ENCODE results near the gene TMEM131.

The TMEM131 gene

GRCh38 chr2:98037206-98037605 lies 41.5 kb upstream of the TMEM131 start:
- no peak for DNase-seq (ENCODE audit: low spot score)
- ChIA-PET CTCF (interaction anchor here (0.6 to 1.1 kb wide), 2 partner anchors 11 to 141 kb away, joined by 3 to 5 read pairs; no protein-coding TSS in a partner anchor), POLR2A (ENCODE audit: low non-redundant PET) (no interaction called here)
- no peak for TF ChIP-seq CTCF (conservative IDR thresholded peaks at IDR 0.05; ENCODE audit: low read depth)
- no peak overlapping the region for H3K27ac ChIP-seq

GRCh38 chr2:98036349-98037000 lies 40.7 kb upstream of the TMEM131 start:
- CTCF ChIA-PET: interaction anchor here (0.6 to 1.1 kb wide), 2 partner anchors 11 to 142 kb away, joined by 3 to 5 read pairs; no protein-coding TSS in a partner anchor
- H3K27ac ChIP-seq: no peak overlapping the region
- no peak for DNase-seq (ENCODE audit: low spot score)
- POLR2A ChIA-PET (ENCODE audit: low non-redundant PET): no interaction called here
- no peak for TF ChIP-seq CTCF (conservative IDR thresholded peaks at IDR 0.05; ENCODE audit: low read depth)

GRCh38 chr2:98034745-98035144 lies 39.0 kb upstream of the TMEM131 start:
- DNase-seq (ENCODE audit: low spot score): no peak
- POLR2A ChIA-PET (ENCODE audit: low non-redundant PET): no interaction called here

GRCh38 chr2:98032086-98032485 lies 36.3 kb upstream of the TMEM131 start:
- H3K27ac ChIP-seq: no peak overlapping the region
- no peak for DNase-seq (ENCODE audit: low spot score)
- POLR2A ChIA-PET (ENCODE audit: low non-redundant PET): no interaction called here
- CTCF ChIA-PET: no interaction called here
- TF ChIP-seq CTCF (conservative IDR thresholded peaks at IDR 0.05; ENCODE audit: low read depth): no peak

More at GRCh38 chr2:98034745-98035144, 39.0 kb upstream of the TMEM131 start:
- TF ChIP-seq CTCF (conservative IDR thresholded peaks at IDR 0.05; ENCODE audit: low read depth): no peak
- no peak overlapping the region for H3K27ac ChIP-seq
- CTCF ChIA-PET: no interaction called here

- ChIA-PET POLR2A (ENCODE audit: low non-redundant PET) (no interaction called here), CTCF (no interaction called here)
- no peak overlapping the region for H3K27ac ChIP-seq
- no peak for TF ChIP-seq CTCF (conservative IDR thresholded peaks at IDR 0.05; ENCODE audit: low read depth)
- no peak for DNase-seq (ENCODE audit: low spot score)
Observed at GRCh38 chr2:98029718-98030222, 34.0 kb upstream of the TMEM131 start.

- H3K27ac ChIP-seq: no peak overlapping the region
- TF ChIP-seq CTCF (conservative IDR thresholded peaks at IDR 0.05; ENCODE audit: low read depth): no peak
- ChIA-PET POLR2A (ENCODE audit: low non-redundant PET) (no interaction called here), CTCF (no interaction called here)
- no peak for DNase-seq (ENCODE audit: low spot score)
Observed at GRCh38 chr2:98028931-98029717, 33.4 kb upstream of the TMEM131 start.

Measured in RWPE1 (cell line).